ENCODE measurements around the gene ZNF609. TPM values are rescaled to one million over a fixed set of nuclear protein-coding genes. Genes with fewer than 3 reads are reported as not detected.

Gene ZNF609
- total and polyA plus RNA-seq, 2 of the 13 experiments (the other 11 are each of a cell fraction or from before 2014, with no cell fraction given): 8.9 to 9.9 TPM

DNA sequence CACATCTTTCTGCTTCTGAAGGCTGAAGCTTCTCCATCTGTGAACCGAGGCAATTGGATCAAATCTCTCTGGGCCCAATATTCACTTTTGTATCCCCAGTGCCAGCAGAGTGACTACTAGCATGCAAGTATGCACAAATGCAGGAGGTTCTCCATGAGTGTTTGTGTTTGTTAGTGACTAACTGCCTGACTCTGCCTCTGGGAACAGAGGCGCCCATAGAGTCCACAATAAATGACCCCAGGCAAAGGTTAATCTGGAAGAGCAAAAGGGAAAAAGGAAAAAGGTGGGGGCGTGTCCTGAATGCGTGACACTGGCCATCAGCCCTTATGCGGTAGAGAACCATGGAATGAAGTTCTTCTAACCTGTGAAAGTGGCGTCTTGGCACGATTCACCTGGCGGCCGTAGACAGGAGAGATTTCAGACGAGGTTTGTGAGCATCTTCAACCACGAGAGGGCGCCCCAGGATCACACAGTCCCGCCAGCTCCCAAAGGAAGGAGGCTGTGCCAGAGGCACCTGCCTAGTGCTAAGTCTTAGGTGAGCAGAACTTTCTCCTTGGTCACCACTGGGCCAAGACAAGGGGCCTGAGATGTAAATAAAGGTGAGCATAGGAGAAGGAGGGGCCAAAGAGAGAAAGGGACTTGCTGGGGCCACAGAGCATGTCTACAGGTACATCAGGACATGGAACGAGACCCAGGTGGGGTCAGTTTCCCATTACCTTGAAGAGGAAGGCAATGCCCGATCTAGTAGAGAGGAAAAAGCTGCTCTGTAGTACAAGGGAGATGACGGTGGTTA is 270.8 kb downstream of the ZNF609 start (continued):
- TF ChIP-seq ELF3 (CRISPR knock-in tag; IDR thresholded peaks at IDR 0.05): peak; percentile 42; the same call in 1 of the 2 replicates
- TF ChIP-seq SALL1 (CRISPR knock-in tag; IDR thresholded peaks at IDR 0.05): peak; percentile 31; the same call in 1 of the 2 replicates
- TF ChIP-seq TAF15 (IDR thresholded peaks at IDR 0.05; ENCODE audit: low read depth, low read length, poor library complexity, severe bottlenecking): no peak
- TF ChIP-seq MZF1 (CRISPR knock-in tag; IDR thresholded peaks at IDR 0.05; ENCODE audit: borderline replicate concordance): no peak
- no peak for TF ChIP-seq MED8 (CRISPR knock-in tag; IDR thresholded peaks at IDR 0.05; ENCODE audit: insufficient replicate concordance)
- no peak for TF ChIP-seq ARNT2 (CRISPR knock-in tag; IDR thresholded peaks at IDR 0.05; ENCODE audit: low read depth)
- TF ChIP-seq RNF2 (conservative IDR thresholded peaks at IDR 0.05; ENCODE audit: low read depth): no peak
- TF ChIP-seq ZNF83 (CRISPR knock-in tag; IDR thresholded peaks at IDR 0.05; ENCODE audit: borderline replicate concordance): no peak
- no peak for TF ChIP-seq HIVEP1 (CRISPR knock-in tag; IDR thresholded peaks at IDR 0.05)
- TF ChIP-seq ZNF441 (CRISPR knock-in tag; IDR thresholded peaks at IDR 0.05; ENCODE audit: borderline replicate concordance): no peak
- TF ChIP-seq ZNF550 (CRISPR knock-in tag; IDR thresholded peaks at IDR 0.05; ENCODE audit: borderline replicate concordance): peak; percentile 42; the same call in 1 of the 2 replicates
- TF ChIP-seq, protein P1, sequence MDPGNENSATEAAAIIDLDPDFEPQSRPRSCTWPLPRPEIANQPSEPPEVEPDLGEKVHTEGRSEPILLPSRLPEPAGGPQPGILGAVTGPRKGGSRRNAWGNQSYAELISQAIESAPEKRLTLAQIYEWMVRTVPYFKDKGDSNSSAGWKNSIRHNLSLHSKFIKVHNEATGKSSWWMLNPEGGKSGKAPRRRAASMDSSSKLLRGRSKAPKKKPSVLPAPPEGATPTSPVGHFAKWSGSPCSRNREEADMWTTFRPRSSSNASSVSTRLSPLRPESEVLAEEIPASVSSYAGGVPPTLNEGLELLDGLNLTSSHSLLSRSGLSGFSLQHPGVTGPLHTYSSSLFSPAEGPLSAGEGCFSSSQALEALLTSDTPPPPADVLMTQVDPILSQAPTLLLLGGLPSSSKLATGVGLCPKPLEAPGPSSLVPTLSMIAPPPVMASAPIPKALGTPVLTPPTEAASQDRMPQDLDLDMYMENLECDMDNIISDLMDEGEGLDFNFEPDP (CRISPR knock-in tag; conservative IDR thresholded peaks at IDR 0.05): no peak
- TF ChIP-seq, protein P2, sequence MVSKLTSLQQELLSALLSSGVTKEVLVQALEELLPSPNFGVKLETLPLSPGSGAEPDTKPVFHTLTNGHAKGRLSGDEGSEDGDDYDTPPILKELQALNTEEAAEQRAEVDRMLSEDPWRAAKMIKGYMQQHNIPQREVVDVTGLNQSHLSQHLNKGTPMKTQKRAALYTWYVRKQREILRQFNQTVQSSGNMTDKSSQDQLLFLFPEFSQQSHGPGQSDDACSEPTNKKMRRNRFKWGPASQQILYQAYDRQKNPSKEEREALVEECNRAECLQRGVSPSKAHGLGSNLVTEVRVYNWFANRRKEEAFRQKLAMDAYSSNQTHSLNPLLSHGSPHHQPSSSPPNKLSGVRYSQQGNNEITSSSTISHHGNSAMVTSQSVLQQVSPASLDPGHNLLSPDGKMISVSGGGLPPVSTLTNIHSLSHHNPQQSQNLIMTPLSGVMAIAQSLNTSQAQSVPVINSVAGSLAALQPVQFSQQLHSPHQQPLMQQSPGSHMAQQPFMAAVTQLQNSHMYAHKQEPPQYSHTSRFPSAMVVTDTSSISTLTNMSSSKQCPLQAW (CRISPR knock-in tag; IDR thresholded peaks at IDR 0.05): 0 out of 2 replicates have a peak, but pooled peaks have one; percentile 33
- TF ChIP-seq MEIS1 (CRISPR knock-in tag; IDR thresholded peaks at IDR 0.05; ENCODE audit: borderline replicate concordance): no peak
- TF ChIP-seq ZNF598 (CRISPR knock-in tag; IDR thresholded peaks at IDR 0.05; ENCODE audit: borderline replicate concordance): 0 out of 2 replicates have a peak, but pooled peaks have one; percentile 38
- TF ChIP-seq ZC3H4 (CRISPR knock-in tag; IDR thresholded peaks at IDR 0.05; ENCODE audit: borderline replicate concordance): no peak
- TF ChIP-seq, protein P3, sequence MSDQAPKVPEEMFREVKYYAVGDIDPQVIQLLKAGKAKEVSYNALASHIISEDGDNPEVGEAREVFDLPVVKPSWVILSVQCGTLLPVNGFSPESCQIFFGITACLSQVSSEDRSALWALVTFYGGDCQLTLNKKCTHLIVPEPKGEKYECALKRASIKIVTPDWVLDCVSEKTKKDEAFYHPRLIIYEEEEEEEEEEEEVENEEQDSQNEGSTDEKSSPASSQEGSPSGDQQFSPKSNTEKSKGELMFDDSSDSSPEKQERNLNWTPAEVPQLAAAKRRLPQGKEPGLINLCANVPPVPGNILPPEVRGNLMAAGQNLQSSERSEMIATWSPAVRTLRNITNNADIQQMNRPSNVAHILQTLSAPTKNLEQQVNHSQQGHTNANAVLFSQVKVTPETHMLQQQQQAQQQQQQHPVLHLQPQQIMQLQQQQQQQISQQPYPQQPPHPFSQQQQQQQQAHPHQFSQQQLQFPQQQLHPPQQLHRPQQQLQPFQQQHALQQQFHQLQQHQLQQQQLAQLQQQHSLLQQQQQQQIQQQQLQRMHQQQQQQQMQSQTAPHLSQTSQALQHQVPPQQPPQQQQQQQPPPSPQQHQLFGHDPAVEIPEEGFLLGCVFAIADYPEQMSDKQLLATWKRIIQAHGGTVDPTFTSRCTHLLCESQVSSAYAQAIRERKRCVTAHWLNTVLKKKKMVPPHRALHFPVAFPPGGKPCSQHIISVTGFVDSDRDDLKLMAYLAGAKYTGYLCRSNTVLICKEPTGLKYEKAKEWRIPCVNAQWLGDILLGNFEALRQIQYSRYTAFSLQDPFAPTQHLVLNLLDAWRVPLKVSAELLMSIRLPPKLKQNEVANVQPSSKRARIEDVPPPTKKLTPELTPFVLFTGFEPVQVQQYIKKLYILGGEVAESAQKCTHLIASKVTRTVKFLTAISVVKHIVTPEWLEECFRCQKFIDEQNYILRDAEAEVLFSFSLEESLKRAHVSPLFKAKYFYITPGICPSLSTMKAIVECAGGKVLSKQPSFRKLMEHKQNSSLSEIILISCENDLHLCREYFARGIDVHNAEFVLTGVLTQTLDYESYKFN (CRISPR knock-in tag; conservative IDR thresholded peaks at IDR 0.05): no peak
- no peak for TF ChIP-seq KDM3A (CRISPR knock-in tag; IDR thresholded peaks at IDR 0.05; ENCODE audit: low read depth)
- TF ChIP-seq ZNF841 (CRISPR knock-in tag; IDR thresholded peaks at IDR 0.05; ENCODE audit: borderline replicate concordance): no peak
- no peak for TF ChIP-seq GZF1 (CRISPR knock-in tag; IDR thresholded peaks at IDR 0.05)
